GM21447 (cell line): ENCODE data around the gene SREK1.
"Not testable (repeated sequence)": the region's sequence is repeated elsewhere in the genome, so short reads cannot be mapped to it uniquely, and the experiment has no call there.

Experiments used
- ATAC-seq: cut with Tn5 transposase; IDR thresholded peaks from one replicate; pipeline ENCODE4 v1.9.1; 2021; ENCODE audit not compliant: unreplicated experiment

SREK1 gene

GRCh38 chr5:66213533-66213932 lies 69.4 kb downstream of the SREK1 start:
- ATAC-seq = no peak

- no peak for ATAC-seq
Measured at GRCh38 chr5:66222455-66222854, 78.4 kb downstream of the SREK1 start.

GRCh38 chr5:66222896-66223295 lies 78.8 kb downstream of the SREK1 start:
- ATAC-seq = not testable (repeated sequence)

- no peak for ATAC-seq
Measured at GRCh38 chr5:66223637-66224036, 79.5 kb downstream of the SREK1 start.

DNA sequence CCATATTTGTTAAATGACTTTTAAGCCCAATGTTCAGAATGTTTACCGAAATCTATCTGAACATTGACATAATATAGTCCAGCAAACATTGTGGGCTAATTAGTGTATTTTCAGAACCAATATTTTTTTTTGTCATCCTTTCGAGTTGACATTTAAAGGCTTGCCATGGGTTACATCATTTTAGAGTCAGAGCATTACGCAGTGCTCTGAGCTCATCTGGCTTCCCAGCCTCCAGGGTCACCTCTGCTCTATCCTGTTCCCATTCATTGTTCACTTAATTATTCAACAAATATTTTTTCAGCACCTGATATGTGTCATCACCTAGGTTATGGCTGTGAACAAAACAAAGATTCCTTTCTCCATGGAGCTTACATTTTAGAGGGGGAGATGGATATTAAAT lies 80.2 kb downstream of the SREK1 start:
- ATAC-seq = no peak

GRCh38 chr5:66224773-66225553 lies 80.9 kb downstream of the SREK1 start:
- ATAC-seq = no peak

DNA sequence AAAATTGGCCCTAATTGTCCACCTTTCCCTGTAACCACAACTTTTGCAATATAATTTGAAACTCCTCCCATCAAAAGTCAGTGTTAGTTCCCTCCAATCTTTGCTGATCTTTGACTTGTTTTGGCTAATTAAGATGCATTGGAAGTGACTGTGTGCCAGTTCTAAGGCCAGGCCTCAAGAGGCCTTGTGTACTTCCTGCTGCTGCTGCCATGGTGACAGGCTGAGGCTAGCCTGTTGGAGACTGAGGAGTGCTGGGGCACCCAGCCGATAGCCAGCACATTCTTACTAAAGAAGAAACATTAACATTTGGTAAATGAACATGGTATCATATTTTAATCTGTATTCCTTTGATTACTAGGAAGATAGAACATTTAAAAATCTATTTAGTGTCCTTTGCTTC lies 86.5 kb downstream of the SREK1 start:
- no peak for ATAC-seq

- ATAC-seq = no peak
Measured at GRCh38 chr5:66231508-66231907, 87.4 kb downstream of the SREK1 start.

- no peak for ATAC-seq
Measured at GRCh38 chr5:66232275-66232674, 88.2 kb downstream of the SREK1 start.

DNA sequence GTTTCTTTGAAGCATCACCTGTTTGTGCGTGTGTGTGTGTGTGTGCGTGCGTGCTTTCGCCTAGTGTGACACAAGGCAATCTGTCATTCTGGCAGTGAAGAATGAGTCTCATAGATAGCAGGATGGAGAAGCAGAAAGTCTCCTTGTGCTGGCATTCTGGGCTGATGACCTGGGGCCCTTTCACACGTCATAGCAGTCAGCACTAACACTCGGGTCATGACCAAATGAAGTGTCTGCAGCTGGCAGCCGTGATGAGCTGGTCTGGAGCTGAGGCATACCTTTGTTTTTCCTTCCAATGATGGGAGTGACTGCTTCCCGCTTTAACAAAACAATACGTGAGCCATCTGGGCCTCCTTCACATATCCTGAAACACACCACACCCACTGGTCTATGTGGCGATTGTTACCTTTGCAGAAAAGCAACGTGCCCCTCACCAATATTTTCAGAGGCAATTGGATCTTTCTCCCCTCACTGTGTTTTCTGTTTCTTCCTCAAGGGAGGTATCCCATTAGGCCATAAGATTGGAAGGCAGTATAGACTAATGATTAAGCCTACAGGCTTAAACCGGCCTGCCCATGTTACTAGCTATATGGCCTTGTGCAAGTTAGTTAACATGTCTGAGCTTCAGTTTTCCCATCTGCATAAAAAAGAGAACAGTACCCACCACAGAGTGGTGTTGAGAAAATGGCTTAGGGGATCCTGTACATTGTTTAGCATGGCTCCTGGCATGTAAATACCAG lies 88.8 kb downstream of the SREK1 start:
- ATAC-seq = no peak
